ENCODE results near the gene ZSCAN23.
"Not testable (repeated sequence)": the region's sequence is repeated elsewhere in the genome, so short reads cannot be mapped to it uniquely, and the experiment has no call there.

The ZSCAN23 gene

DNA sequence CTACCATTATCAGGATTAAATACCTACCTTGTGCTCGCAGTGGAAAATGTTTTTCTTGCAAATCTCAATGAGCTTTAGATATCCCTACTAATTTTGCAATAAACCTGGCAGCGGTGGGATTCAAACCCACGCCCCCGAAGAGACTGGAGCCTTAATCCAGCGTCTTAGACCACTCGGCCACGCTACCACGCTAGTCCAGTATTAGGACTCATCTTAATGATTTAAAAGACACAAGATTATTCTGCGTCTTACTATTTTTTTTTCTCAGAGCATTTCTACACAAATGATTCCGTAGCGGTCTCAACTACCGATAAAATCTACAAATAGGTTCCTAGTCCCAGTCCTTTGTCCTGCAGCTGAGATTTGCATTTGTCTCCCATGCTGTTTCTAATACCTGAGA lies 35.2 kb upstream of the ZSCAN23 start:
- no peak overlapping the region for H3K4me3 ChIP-seq (ENCODE audit: insufficient read depth, low read depth, low read length)
- H3K9me3 ChIP-seq (ENCODE audit: control insufficient read depth, low read length) = no peaks in the 10 kb centered on the region
- H3K4me1 ChIP-seq (ENCODE audit: control insufficient read depth, insufficient read depth, low read length) = no peaks in the 10 kb centered on the region
- H3K27ac ChIP-seq (ENCODE audit: insufficient read depth, low read depth, low read length, poor library complexity, severe bottlenecking) = no peak overlapping the region
- 83 to 90% methylated on average over 12 of the region's 12 CpGs for WGBS, 2 experiments
- peaks cover 37% of the 10 kb centered on the region for H3K27me3 ChIP-seq (ENCODE audit: control insufficient read depth, insufficient read depth, low read length, poor library complexity, severe bottlenecking)
- H3K36me3 ChIP-seq (ENCODE audit: control insufficient read depth, insufficient read depth, low read length) = no peaks in the 10 kb centered on the region

DNA sequence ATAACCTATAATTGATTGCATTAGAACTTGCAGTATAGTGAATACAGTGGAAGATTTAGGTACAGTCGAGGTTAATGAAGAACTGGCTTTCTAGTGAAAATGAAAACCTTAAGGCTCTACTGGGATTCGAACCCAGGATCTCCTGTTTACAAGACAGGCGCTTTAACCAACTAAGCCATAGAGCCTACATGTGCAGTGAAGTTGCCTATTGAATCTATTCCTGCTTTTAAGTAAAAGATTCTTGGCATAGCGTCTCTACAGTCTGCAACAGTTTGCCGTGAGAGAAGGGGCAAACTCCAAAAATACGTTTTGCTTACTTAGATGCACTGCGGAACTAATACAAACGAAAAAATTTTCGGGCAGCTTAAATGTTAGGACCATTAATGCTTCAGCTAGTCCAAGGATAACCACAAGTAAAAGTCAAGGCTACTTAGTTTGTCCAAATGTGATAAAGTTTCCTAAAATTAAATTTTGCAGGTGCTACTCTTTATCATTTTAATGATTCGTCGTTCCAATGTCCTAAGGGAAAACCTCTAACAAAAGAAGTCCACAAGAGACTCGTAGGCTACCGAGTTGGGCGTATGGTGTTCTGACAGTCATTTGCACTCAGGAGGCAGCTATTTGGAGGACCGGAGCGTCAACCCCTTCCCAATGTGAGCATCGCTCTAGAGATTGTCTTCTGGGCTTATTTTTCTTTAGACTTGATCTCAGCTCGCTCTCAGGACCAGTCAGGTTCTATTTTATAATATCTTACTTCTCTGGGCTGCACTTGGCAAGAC lies 31.3 kb upstream of the ZSCAN23 start:
- Histone ChIP-seq H3K4me1 (ENCODE audit: control insufficient read depth, insufficient read depth, low read length) (no peaks in the 10 kb centered on the region), H3K4me3 (ENCODE audit: insufficient read depth, low read depth, low read length) (peak overlapping the region; percentile 71), H3K36me3 (ENCODE audit: control insufficient read depth, insufficient read depth, low read length) (no peaks in the 10 kb centered on the region), H3K27me3 (ENCODE audit: control insufficient read depth, insufficient read depth, low read length, poor library complexity, severe bottlenecking) (peaks cover 8% of the 10 kb centered on the region), H3K9me3 (ENCODE audit: control insufficient read depth, low read length) (no peaks in the 10 kb centered on the region), H3K27ac (ENCODE audit: insufficient read depth, low read depth, low read length, poor library complexity, severe bottlenecking) (no peak overlapping the region)
- WGBS, 2 experiments = 2% methylated on average over 18 of the region's 18 CpGs

DNA sequence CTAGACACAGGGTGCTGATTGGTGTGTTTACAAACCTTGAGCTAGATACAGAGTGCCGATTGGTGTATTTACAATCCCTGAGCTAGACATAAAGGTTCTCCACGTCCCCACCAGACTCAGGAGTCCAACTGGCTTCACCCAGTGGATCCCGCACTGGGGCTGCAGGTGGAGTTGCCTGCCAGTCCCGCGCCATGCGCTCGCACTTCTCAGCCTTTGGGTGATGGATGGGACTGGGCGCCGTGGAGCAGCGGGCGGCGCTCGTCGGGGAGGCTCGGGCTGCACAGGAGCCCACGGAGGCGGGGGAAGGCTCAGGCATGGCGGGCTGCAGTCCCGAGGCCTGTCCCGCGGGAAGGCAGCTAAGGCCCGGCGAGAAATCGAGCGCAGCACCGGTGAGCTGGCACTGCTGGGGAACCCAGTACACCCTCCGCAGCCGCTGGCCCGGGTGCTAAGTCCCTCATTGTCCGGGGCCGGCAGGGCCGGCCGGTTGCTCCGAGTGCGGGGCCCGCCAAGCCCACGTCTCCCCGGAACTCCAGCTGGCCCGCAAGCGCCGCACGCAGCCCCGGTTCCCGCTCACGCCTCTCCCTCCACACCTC lies 26.0 kb upstream of the ZSCAN23 start:
- 94 to 96% methylated on average over 45 of the region's 45 CpGs for WGBS, 2 experiments
- H3K9me3 ChIP-seq (ENCODE audit: control insufficient read depth, low read length); H3K4me3 ChIP-seq (ENCODE audit: insufficient read depth, low read depth, low read length); H3K4me1 ChIP-seq (ENCODE audit: control insufficient read depth, insufficient read depth, low read length); H3K27ac ChIP-seq (ENCODE audit: insufficient read depth, low read depth, low read length, poor library complexity, severe bottlenecking); H3K27me3 ChIP-seq (ENCODE audit: control insufficient read depth, insufficient read depth, low read length, poor library complexity, severe bottlenecking); H3K36me3 ChIP-seq (ENCODE audit: control insufficient read depth, insufficient read depth, low read length): not testable (repeated sequence)

DNA sequence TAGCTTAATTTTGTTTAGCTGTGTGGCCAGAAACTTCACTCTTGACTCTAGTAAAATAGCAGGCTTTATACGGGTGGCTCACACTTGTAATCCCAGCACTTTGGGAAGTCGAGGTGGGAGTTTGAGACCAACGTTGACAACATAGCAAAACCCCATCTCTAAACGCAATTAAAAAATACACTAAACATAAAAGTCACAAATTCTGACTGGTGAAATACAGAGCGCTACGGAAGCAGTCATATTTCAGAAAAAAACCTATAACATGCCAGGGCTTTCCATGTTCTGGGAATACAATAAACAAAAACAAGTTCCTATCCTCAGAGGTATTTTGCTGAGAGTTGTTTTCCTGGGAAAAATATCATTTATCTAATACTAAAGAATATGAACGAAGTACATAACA lies 24.8 kb upstream of the ZSCAN23 start:
- H3K9me3 ChIP-seq (ENCODE audit: control insufficient read depth, low read length) = no peaks in the 10 kb centered on the region
- no peaks in the 10 kb centered on the region for H3K4me1 ChIP-seq (ENCODE audit: control insufficient read depth, insufficient read depth, low read length)
- WGBS, 2 experiments = 92 to 93% methylated on average over 7 of the region's 7 CpGs
- H3K36me3 ChIP-seq (ENCODE audit: control insufficient read depth, insufficient read depth, low read length) = no peaks in the 10 kb centered on the region
- peaks cover 6% of the 10 kb centered on the region for H3K27me3 ChIP-seq (ENCODE audit: control insufficient read depth, insufficient read depth, low read length, poor library complexity, severe bottlenecking)
- no peak overlapping the region for H3K27ac ChIP-seq (ENCODE audit: insufficient read depth, low read depth, low read length, poor library complexity, severe bottlenecking)
- no peak overlapping the region for H3K4me3 ChIP-seq (ENCODE audit: insufficient read depth, low read depth, low read length)

DNA sequence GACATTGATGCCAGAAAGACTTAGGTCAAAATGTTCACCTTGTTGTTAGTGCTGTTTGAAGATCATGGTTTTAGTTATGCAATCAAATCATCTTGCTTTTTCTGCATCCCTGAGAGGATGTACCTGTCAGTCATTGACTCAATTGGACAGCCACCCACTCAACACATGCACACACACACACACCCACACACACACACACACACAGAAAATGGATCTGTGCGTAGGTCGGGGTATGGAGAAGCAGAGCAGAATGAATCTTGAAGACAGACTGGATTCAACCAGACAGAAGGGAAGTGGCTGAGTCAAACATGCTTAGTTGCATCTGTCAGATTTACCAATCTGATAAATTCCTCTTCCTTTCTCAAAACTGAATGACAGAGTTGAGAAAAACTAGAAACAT lies 19.1 kb upstream of the ZSCAN23 start:
- Histone ChIP-seq H3K27me3 (ENCODE audit: control insufficient read depth, insufficient read depth, low read length, poor library complexity, severe bottlenecking) (peaks cover 51% of the 10 kb centered on the region), H3K4me3 (ENCODE audit: insufficient read depth, low read depth, low read length) (no peak overlapping the region), H3K4me1 (ENCODE audit: control insufficient read depth, insufficient read depth, low read length) (no peaks in the 10 kb centered on the region), H3K27ac (ENCODE audit: insufficient read depth, low read depth, low read length, poor library complexity, severe bottlenecking) (no peak overlapping the region), H3K9me3 (ENCODE audit: control insufficient read depth, low read length) (no peaks in the 10 kb centered on the region), H3K36me3 (ENCODE audit: control insufficient read depth, insufficient read depth, low read length) (no peaks in the 10 kb centered on the region)
- WGBS, 2 experiments = 83 to 97% methylated on average over 2 of the region's 2 CpGs

DNA sequence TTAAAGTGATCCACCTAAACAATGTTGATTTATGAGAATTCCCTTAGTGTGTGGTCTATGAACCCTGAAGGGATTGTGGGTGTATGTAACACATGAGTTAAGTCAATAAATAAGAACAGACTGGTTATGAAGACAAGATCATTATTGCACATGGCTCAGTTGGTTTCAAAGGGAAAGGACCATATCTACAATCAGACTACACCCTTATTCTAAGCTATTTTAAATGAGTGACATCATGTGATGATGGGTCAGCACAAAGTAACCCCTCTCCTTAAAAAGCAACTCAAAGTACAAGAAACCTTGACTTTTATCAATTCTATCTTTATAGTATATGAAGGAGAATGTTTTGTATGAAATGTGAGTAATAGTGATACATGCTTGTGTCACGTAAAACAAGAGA lies 15.3 kb upstream of the ZSCAN23 start:
- no peak overlapping the region for H3K27ac ChIP-seq (ENCODE audit: insufficient read depth, low read depth, low read length, poor library complexity, severe bottlenecking)
- no peaks in the 10 kb centered on the region for H3K4me1 ChIP-seq (ENCODE audit: control insufficient read depth, insufficient read depth, low read length)
- H3K9me3 ChIP-seq (ENCODE audit: control insufficient read depth, low read length) = no peaks in the 10 kb centered on the region
- H3K36me3 ChIP-seq (ENCODE audit: control insufficient read depth, insufficient read depth, low read length) = no peaks in the 10 kb centered on the region
- H3K4me3 ChIP-seq (ENCODE audit: insufficient read depth, low read depth, low read length) = no peak overlapping the region
- WGBS, 2 experiments = 67 to 88% methylated on average over 1 of the region's 1 CpG
- peaks cover 67% of the 10 kb centered on the region for H3K27me3 ChIP-seq (ENCODE audit: control insufficient read depth, insufficient read depth, low read length, poor library complexity, severe bottlenecking)

DNA sequence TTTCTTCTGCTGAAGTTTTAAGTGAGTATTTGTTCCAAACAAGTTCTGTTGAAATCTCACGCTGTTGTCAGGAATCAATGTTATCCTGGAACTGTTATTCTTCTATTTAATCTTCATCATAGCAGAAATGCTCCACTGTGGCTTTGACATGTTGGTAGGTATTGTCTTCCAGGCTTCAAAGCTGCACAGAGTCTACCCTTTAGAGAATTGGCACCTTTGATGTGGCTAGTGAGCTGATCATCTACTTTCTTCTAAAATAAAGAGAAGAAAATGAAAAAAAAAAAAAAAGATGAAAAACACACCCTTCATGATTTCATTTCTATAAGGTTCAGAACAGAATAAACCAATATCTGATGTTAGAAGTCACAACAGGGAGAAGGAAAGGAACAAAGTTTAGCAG lies 5.8 kb upstream of the ZSCAN23 start:
- no peaks in the 10 kb centered on the region for H3K9me3 ChIP-seq (ENCODE audit: control insufficient read depth, low read length)
- no peak overlapping the region for H3K4me3 ChIP-seq (ENCODE audit: insufficient read depth, low read depth, low read length)
- H3K27me3 ChIP-seq (ENCODE audit: control insufficient read depth, insufficient read depth, low read length, poor library complexity, severe bottlenecking) = no peaks in the 10 kb centered on the region
- no peaks in the 10 kb centered on the region for H3K36me3 ChIP-seq (ENCODE audit: control insufficient read depth, insufficient read depth, low read length)
- H3K27ac ChIP-seq (ENCODE audit: insufficient read depth, low read depth, low read length, poor library complexity, severe bottlenecking) = no peak overlapping the region
- H3K4me1 ChIP-seq (ENCODE audit: control insufficient read depth, insufficient read depth, low read length) = no peaks in the 10 kb centered on the region
- WGBS, 2 experiments = 83 to 100% methylated on average over 1 of the region's 1 CpG

DNA sequence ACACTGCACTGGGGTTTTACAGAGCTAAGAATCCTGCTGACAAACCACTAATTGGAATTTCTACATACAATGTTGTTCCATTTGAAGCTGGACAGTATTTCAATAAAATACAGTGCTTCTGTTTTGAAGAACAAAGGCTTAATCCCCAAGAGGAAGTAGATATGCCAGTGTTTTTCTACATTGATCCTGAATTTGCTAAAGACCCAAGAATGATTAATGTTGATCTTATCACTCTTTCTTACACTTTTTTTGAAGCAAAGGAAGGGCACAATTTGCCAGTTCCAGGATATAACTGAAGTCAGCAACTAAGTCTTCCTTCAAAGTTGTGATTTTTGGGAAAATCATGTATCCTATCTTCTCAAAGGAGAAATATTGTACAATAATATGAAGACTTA lies 4.2 kb upstream of the ZSCAN23 start:
- not testable (repeated sequence) for H3K27me3 ChIP-seq (ENCODE audit: control insufficient read depth, insufficient read depth, low read length, poor library complexity, severe bottlenecking); H3K36me3 ChIP-seq (ENCODE audit: control insufficient read depth, insufficient read depth, low read length); H3K9me3 ChIP-seq (ENCODE audit: control insufficient read depth, low read length); H3K27ac ChIP-seq (ENCODE audit: insufficient read depth, low read depth, low read length, poor library complexity, severe bottlenecking); H3K4me1 ChIP-seq (ENCODE audit: control insufficient read depth, insufficient read depth, low read length)
- peak overlapping the region; percentile 49 for H3K4me3 ChIP-seq (ENCODE audit: insufficient read depth, low read depth, low read length)

DNA sequence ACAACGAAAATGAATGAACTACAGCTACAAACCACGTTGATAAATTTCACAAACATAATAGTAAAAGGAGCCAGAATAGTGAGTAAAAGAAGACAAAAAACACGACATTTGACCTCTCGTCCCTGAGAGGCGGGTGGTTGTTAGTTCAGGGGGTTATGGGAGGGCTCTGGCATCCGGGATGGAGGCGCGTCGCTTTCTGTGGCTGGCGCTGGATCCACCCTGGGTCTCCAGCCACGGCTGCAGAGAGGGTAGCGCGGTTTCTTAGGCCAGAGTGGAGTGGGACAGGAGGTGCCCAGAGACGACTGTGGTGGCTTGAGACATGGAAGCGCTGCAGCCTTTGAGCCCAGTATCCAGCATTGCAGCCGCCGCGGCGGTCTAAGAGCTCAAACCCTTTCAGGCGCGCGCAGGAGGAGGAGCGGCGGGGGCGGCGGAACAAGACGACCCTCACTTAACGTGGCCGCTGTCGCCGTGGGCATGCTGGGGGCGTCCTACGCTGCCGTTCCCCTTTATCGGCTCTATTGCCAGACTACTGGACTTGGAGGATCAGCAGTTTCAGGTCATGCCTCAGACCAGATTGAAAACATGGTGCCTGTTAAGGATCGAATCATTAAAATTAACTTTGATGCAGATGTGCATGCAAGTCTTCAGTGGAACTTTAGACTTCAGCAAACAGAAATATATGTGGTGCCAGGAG lies 3.7 kb upstream of the ZSCAN23 start:
- no peaks in the 10 kb centered on the region for H3K9me3 ChIP-seq (ENCODE audit: control insufficient read depth, low read length)
- H3K27ac ChIP-seq (ENCODE audit: insufficient read depth, low read depth, low read length, poor library complexity, severe bottlenecking) = peak overlapping the region; percentile 19
- peaks cover 8% of the 10 kb centered on the region for H3K4me1 ChIP-seq (ENCODE audit: control insufficient read depth, insufficient read depth, low read length)
- no peaks in the 10 kb centered on the region for H3K27me3 ChIP-seq (ENCODE audit: control insufficient read depth, insufficient read depth, low read length, poor library complexity, severe bottlenecking)
- 10% methylated on average over 34 to 36 of the region's 36 CpGs for WGBS, 2 experiments
- H3K4me3 ChIP-seq (ENCODE audit: insufficient read depth, low read depth, low read length) = peak overlapping the region; percentile 49
- H3K36me3 ChIP-seq (ENCODE audit: control insufficient read depth, insufficient read depth, low read length) = no peaks in the 10 kb centered on the region

DNA sequence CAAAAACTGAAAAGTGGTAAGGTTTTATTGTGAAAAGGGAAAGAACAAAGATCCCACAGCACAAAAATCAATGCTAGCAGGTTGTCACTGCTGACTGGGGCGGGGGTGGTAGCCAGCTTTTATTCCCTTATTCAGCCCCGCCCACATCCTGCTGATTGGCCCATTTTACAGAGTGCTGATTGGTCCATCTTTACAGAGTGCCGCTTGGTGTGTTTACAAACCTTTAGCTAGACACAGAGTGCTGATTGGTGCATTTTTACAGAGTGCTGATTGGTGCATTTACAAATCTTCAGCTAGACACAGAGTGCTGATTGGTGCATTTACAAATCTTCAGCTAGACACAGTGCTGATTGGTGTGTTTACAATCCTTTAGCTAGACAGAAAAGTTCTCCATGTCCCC lies 1.5 kb upstream of the ZSCAN23 start:
- not testable (repeated sequence) for H3K9me3 ChIP-seq (ENCODE audit: control insufficient read depth, low read length); H3K27me3 ChIP-seq (ENCODE audit: control insufficient read depth, insufficient read depth, low read length, poor library complexity, severe bottlenecking); H3K4me1 ChIP-seq (ENCODE audit: control insufficient read depth, insufficient read depth, low read length); H3K4me3 ChIP-seq (ENCODE audit: insufficient read depth, low read depth, low read length); H3K27ac ChIP-seq (ENCODE audit: insufficient read depth, low read depth, low read length, poor library complexity, severe bottlenecking); H3K36me3 ChIP-seq (ENCODE audit: control insufficient read depth, insufficient read depth, low read length)
- 87 to 93% methylated on average over 3 of the region's 3 CpGs for WGBS, 2 experiments

Measured in ectodermal cell (in vitro differentiated cells).